Muscle layer of colon (tissue), 2 donors: ENCODE measurements around the gene SNX32.
"Not testable (repeated sequence)": the region's sequence is repeated elsewhere in the genome, so short reads cannot be mapped to it uniquely, and the experiment has no call there.

ENCODE experiments used
- H3K27ac ChIP-seq: one replicate; pipeline ENCODE4 v1.7.0; 2013; ENCODE audit warnings: low read depth, mild to moderate bottlenecking, low read length, moderate library complexity
- H3K27me3 ChIP-seq, 2 donors: one replicate each; pipeline ENCODE4 v1.7.0; 2013; ENCODE audit warnings: low read length in 2 of 2, mild to moderate bottlenecking in 2 of 2; ENCODE audit not compliant: insufficient read depth in 2 of 2, control insufficient read depth in 1 of 2
- H3K36me3 ChIP-seq: one replicate; pipeline ENCODE4 v1.7.0; 2013; ENCODE audit warnings: mild to moderate bottlenecking, low read length; ENCODE audit not compliant: insufficient read depth
- H3K4me1 ChIP-seq: one replicate; pipeline ENCODE4 v1.7.0; 2013; ENCODE audit warnings: mild to moderate bottlenecking, low read length; ENCODE audit not compliant: insufficient read depth
- H3K4me3 ChIP-seq, 2 donors: one replicate each; pipeline ENCODE4 v1.7.0; 2013; ENCODE audit warnings: low read length in 2 of 2, low read depth in 1 of 2, mild to moderate bottlenecking in 1 of 2, moderate library complexity in 1 of 2
- H3K9ac ChIP-seq: one replicate; pipeline ENCODE4 v1.7.0; 2013; ENCODE audit warnings: low read length
- H3K9me3 ChIP-seq: one replicate; pipeline ENCODE4 v1.7.0; 2013; ENCODE audit warnings: mild to moderate bottlenecking, low read length
- donor health status: abdominal sarcoma.
- donor health status: Adenocarcinoma of cecum.

SNX32 gene

GRCh38 chr11:65817312-65817834 lies 16.4 kb upstream of the SNX32 start:
- peak overlapping the region; percentile 56 to 65 for H3K4me3 ChIP-seq

GRCh38 chr11:65817835-65818680 lies 15.7 kb upstream of the SNX32 start:
- H3K4me1 ChIP-seq = peaks cover 15% of the 10 kb centered on the region
- peak overlapping the region; percentile 67 for H3K27ac ChIP-seq
- H3K9ac ChIP-seq = peak overlapping the region; percentile 59
- no peaks in the 10 kb centered on the region for H3K36me3 ChIP-seq
- no peaks in the 10 kb centered on the region for H3K27me3 ChIP-seq
- H3K9me3 ChIP-seq = no peaks in the 10 kb centered on the region
- H3K4me3 ChIP-seq = peak overlapping the region; percentile 56 to 65

More at GRCh38 chr11:65817312-65817834, 16.4 kb upstream of the SNX32 start:
- peak overlapping the region; percentile 59 for H3K9ac ChIP-seq
- H3K9me3 ChIP-seq = no peaks in the 10 kb centered on the region
- H3K27me3 ChIP-seq = no peaks in the 10 kb centered on the region
- no peaks in the 10 kb centered on the region for H3K36me3 ChIP-seq
- H3K4me1 ChIP-seq = peaks cover 15% of the 10 kb centered on the region
- H3K27ac ChIP-seq = peak overlapping the region; percentile 67

- Histone ChIP-seq H3K9me3 (no peaks in the 10 kb centered on the region), H3K4me1 (peaks cover 9% of the 10 kb centered on the region), H3K9ac (no peak overlapping the region), H3K4me3 (no peak overlapping the region), H3K27ac (no peak overlapping the region), H3K36me3 (no peaks in the 10 kb centered on the region), H3K27me3 (no peaks in the 10 kb centered on the region)
These were observed 12.7 kb upstream of the SNX32 start for GRCh38 chr11:65821107-65821506.

- H3K4me1 ChIP-seq = no peaks in the 10 kb centered on the region
- no peak overlapping the region for H3K27ac ChIP-seq
- no peak overlapping the region for H3K4me3 ChIP-seq
- H3K9me3 ChIP-seq = no peaks in the 10 kb centered on the region
- no peaks in the 10 kb centered on the region for H3K27me3 ChIP-seq
- no peaks in the 10 kb centered on the region for H3K36me3 ChIP-seq
- H3K9ac ChIP-seq = no peak overlapping the region
These were observed 10.8 kb upstream of the SNX32 start for GRCh38 chr11:65822776-65823528.

GRCh38 chr11:65826984-65827735 lies 6.6 kb upstream of the SNX32 start:
- no peak overlapping the region for H3K4me3 ChIP-seq
- H3K27ac ChIP-seq = no peak overlapping the region
- no peaks in the 10 kb centered on the region for H3K9me3 ChIP-seq
- no peaks in the 10 kb centered on the region for H3K27me3 ChIP-seq
- H3K4me1 ChIP-seq = no peaks in the 10 kb centered on the region
- H3K9ac ChIP-seq = no peak overlapping the region
- no peaks in the 10 kb centered on the region for H3K36me3 ChIP-seq

- H3K9me3 ChIP-seq = no peaks in the 10 kb centered on the region
- H3K4me1 ChIP-seq = peaks cover 11% of the 10 kb centered on the region
- H3K9ac ChIP-seq = no peak overlapping the region
- H3K36me3 ChIP-seq = no peaks in the 10 kb centered on the region
- no peak overlapping the region for H3K27ac ChIP-seq
- H3K4me3 ChIP-seq = no peak overlapping the region
- H3K27me3 ChIP-seq = no peaks in the 10 kb centered on the region
These were observed 4.3 kb upstream of the SNX32 start for GRCh38 chr11:65829459-65829858.

- not testable (repeated sequence) for H3K9me3 ChIP-seq, H3K27me3 ChIP-seq, H3K4me3 ChIP-seq, H3K9ac ChIP-seq, H3K27ac ChIP-seq, H3K36me3 ChIP-seq
- H3K4me1 ChIP-seq = peaks cover 15% of the 10 kb centered on the region
These were observed 1.5 kb upstream of the SNX32 start for GRCh38 chr11:65832231-65832630.

- Histone ChIP-seq H3K4me1 (peaks cover 15% of the 10 kb centered on the region), H3K9ac (no peak overlapping the region), H3K27me3 (no peaks in the 10 kb centered on the region), H3K9me3 (no peaks in the 10 kb centered on the region), H3K36me3 (no peaks in the 10 kb centered on the region), H3K27ac (no peak overlapping the region), H3K4me3 (peak overlapping the region; percentile 65 to 76)
These were observed 439 bp downstream of the SNX32 start for GRCh38 chr11:65834202-65834601.

- Histone ChIP-seq H3K9ac (no peak overlapping the region), H3K27ac (no peak overlapping the region), H3K27me3 (no peaks in the 10 kb centered on the region)
These were observed 8.4 kb downstream of the SNX32 start for GRCh38 chr11:65842144-65842543.

GRCh38 chr11:65843811-65844210 lies 10.0 kb downstream of the SNX32 start:
- Histone ChIP-seq H3K27me3 (no peaks in the 10 kb centered on the region), H3K4me3 (no peak overlapping the region), H3K9me3 (no peaks in the 10 kb centered on the region), H3K27ac (no peak overlapping the region), H3K4me1 (no peaks in the 10 kb centered on the region), H3K9ac (no peak overlapping the region), H3K36me3 (no peaks in the 10 kb centered on the region)

More at GRCh38 chr11:65842144-65842543, 8.4 kb downstream of the SNX32 start:
- Histone ChIP-seq H3K4me1 (no peaks in the 10 kb centered on the region), H3K9me3 (no peaks in the 10 kb centered on the region), H3K36me3 (no peaks in the 10 kb centered on the region), H3K4me3 (no peak overlapping the region)
